Testis (tissue), 3 donors: ENCODE measurements around the gene PPP1R3E. TPM values are rescaled to one million over a fixed set of nuclear protein-coding genes. Genes with fewer than 3 reads are reported as not detected.

Experiments
- DNase-seq: peaks from one replicate; pipeline ENCODE4 v3.0.0-alpha.2; 2019
- H3K27ac ChIP-seq, 2 donors: fragments of 200-600 bp; sonication (generic); one replicate each; pipeline ENCODE4 v1.5.1; 2019
- H3K27me3 ChIP-seq: fragments of 200-600 bp; sonication (generic); one replicate; pipeline ENCODE4 v1.5.1; 2019
- H3K36me3 ChIP-seq: fragments of 200-600 bp; sonication (generic); one replicate; pipeline ENCODE4 v1.5.1; 2017; ENCODE audit warnings: low read depth; ENCODE audit errors: missing control alignments
- H3K4me1 ChIP-seq: fragments of 200-600 bp; sonication (generic); one replicate; pipeline ENCODE4 v1.5.1; 2019
- H3K4me3 ChIP-seq, 2 donors: fragments of 200-600 bp; sonication (generic); one replicate each; pipeline ENCODE4 v1.5.1; 2017 to 2019
- H3K9me3 ChIP-seq: fragments of 200-600 bp; sonication (generic); one replicate; pipeline ENCODE4 v1.5.1; 2017
- POLR2A ChIP-seq: fragments of 450-650 bp; IDR thresholded peaks from one replicate; pipeline ENCODE4 v1.6.1; 2017; ENCODE audit warnings: antibody characterized with exemption, mild to moderate bottlenecking, moderate library complexity
- WGBS, 2 donors: methylation state at CpG; one replicate each; pipeline ENCODE4 v1.1.5; 2018; 5-methylcytosine and 5-hydroxymethylcytosine counted together
- intact Hi-C: fragments of 100-400 bp; cut with DNase I; formaldehyde crosslinking; loops from one replicate; pipeline ENCODE4 v1.15.1; 2023; ENCODE audit warnings: low total_unique reads
- polyA plus RNA-seq: library from polyadenylated mRNA; stranded (reverse); fragments of 350-450 nt; fragmentation: Illumina TruSeq; extraction: RNeasy Lipid Tissue Mini Kit (QIAGEN cat#74804); gene quantifications from one replicate; pipeline ENCODE4 v1.2.3, GENCODE V29; 2014; ENCODE audit warnings: low read depth, low replicate concordance; ENCODE audit not compliant: insufficient read depth
- small RNA-seq, 2 donors: library from RNA; depleted of rRNA; stranded (forward); fragments of <200 nt; gene quantifications; one replicate each; pipeline ENCODE3, GENCODE V24; 2016
- total RNA-seq, 2 donors: library from RNA; depleted of rRNA; stranded (reverse); fragments of >200 nt; gene quantifications; one replicate each; pipeline ENCODE4 v1.2.3, GENCODE V29; 2016
- TF ChIP-seq, protein P1 (sequence below), 3 experiments: fragments of 450-650 bp in 2 of 3; fragments of 200-600 bp in 1 of 3; sonication (generic) in 1 of 3; IDR thresholded peaks; one replicate each; pipeline ENCODE4 v1.5.1; 2016 to 2019; ENCODE audit warnings: antibody characterized with exemption in 3 of 3, mild to moderate bottlenecking in 2 of 3, moderate library complexity in 1 of 3

Gene PPP1R3E
- total and polyA plus RNA-seq, 3 donors from 2014 or later = 30.4 to 43.5 (median 39.2) TPM

DNA sequence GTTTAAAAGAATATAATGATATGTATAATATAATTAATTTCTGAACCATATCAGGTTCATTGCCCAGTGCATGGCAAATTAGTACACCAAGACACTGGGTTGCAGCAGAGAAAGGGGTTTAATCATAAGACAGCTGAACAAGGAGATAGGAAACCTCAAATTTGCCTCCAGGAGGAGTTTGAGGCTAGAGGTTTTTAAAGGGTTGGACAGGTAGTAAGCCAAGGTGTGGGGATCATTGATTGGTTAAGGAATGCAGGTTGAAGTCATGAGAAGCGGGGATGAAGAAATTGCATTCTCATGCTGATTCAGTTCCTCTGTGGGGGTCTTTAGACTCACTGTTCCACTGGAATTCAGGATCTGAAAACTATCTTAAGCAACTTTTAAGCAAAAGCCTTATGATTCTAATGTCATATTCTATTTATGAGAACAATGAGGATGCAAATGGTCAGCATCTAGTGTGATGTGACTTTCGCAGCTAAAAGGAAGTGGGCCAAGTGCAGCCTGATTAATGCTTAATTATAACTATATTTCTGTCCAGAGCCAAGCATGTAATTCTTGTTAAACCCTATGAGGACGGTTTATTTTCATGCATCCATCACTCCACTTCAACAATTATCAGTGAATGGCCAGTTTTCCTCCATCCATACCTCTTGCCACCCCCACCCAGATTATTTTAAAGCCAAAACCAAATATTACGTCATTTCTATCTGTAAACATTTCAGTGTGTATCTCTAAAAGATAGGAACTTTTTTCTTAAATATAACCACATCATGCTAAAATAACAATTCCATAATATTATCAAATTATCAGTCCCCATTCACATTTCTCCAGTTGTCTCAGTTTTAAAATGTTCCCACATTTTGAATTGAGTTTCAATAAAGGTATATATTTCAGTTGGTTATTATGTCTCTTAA is 50.0 kb downstream of the PPP1R3E start:
- WGBS, 2 donors = 80 to 82% methylated on average over 4 of the region's 4 CpGs
- H3K27ac ChIP-seq = no peak overlapping the region
- intact Hi-C loops = no loop called here
- DNase-seq = no peak
- H3K36me3 ChIP-seq = no peaks in the 10 kb centered on the region
- H3K4me1 ChIP-seq = no peaks in the 10 kb centered on the region
- TF ChIP-seq, protein P1, sequence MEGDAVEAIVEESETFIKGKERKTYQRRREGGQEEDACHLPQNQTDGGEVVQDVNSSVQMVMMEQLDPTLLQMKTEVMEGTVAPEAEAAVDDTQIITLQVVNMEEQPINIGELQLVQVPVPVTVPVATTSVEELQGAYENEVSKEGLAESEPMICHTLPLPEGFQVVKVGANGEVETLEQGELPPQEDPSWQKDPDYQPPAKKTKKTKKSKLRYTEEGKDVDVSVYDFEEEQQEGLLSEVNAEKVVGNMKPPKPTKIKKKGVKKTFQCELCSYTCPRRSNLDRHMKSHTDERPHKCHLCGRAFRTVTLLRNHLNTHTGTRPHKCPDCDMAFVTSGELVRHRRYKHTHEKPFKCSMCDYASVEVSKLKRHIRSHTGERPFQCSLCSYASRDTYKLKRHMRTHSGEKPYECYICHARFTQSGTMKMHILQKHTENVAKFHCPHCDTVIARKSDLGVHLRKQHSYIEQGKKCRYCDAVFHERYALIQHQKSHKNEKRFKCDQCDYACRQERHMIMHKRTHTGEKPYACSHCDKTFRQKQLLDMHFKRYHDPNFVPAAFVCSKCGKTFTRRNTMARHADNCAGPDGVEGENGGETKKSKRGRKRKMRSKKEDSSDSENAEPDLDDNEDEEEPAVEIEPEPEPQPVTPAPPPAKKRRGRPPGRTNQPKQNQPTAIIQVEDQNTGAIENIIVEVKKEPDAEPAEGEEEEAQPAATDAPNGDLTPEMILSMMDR (IDR thresholded peaks at IDR 0.05) = no peak
- no peak for TF ChIP-seq POLR2A
- H3K4me3 ChIP-seq = no peak overlapping the region
- no peaks in the 10 kb centered on the region for H3K9me3 ChIP-seq
- no peaks in the 10 kb centered on the region for H3K27me3 ChIP-seq

DNA sequence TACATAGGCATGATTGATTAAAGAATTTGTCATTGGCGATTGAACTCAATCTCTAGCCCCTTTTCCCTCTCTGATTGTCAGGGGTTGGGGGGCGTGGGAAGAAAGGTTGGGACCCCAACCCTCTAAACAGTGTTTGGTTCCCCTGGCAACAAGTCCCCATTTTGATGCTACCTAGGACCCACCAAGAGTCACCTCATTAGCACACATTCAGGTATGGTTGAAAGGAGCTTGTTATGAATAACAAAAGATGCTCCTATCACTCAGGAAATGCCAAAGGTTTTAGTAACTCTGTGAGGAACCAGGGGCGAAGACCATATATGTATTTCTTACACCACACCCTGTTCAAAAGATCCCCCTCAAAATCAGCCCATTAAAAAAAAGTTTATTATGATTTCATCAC is 50.7 kb downstream of the PPP1R3E start:
- 57 to 77% methylated on average over 2 to 3 of the region's 3 CpGs for WGBS, 2 donors
- Histone ChIP-seq H3K4me3 (no peak overlapping the region), H3K9me3 (no peaks in the 10 kb centered on the region), H3K27me3 (no peaks in the 10 kb centered on the region), H3K27ac (no peak overlapping the region), H3K4me1 (no peaks in the 10 kb centered on the region), H3K36me3 (no peaks in the 10 kb centered on the region)
- intact Hi-C loops = no loop called here
- DNase-seq = no peak
- TF ChIP-seq, protein P1 (IDR thresholded peaks at IDR 0.05) = no peak
- no peak for TF ChIP-seq POLR2A

DNA sequence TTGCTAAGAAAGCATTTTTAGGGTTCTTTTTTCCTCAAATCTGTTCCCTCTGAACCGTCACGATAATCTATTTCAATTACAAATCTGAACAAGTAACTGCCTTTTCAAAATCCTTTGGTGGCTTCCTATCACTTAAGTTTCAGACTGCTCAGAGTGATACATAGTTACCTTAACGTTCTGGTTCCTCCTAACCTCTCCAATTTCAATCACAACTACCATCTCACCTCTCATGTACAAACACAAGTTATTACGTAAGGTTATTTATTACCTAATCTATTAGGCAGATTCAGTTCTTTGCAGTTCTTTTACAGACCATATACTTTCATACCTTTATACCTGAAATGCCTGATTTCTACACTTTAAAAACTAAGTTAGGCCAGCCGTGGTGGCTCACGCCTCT is 52.8 kb downstream of the PPP1R3E start:
- 65 to 70% methylated on average over 6 of the region's 6 CpGs for WGBS, 2 donors
- no peak for DNase-seq
- Histone ChIP-seq H3K27me3 (no peaks in the 10 kb centered on the region), H3K9me3 (no peaks in the 10 kb centered on the region), H3K27ac (no peak overlapping the region), H3K4me3 (no peak overlapping the region), H3K36me3 (no peaks in the 10 kb centered on the region), H3K4me1 (no peaks in the 10 kb centered on the region)
- TF ChIP-seq POLR2A = no peak
- TF ChIP-seq, protein P1 (IDR thresholded peaks at IDR 0.05) = no peak
- intact Hi-C loops = no loop called here

DNA sequence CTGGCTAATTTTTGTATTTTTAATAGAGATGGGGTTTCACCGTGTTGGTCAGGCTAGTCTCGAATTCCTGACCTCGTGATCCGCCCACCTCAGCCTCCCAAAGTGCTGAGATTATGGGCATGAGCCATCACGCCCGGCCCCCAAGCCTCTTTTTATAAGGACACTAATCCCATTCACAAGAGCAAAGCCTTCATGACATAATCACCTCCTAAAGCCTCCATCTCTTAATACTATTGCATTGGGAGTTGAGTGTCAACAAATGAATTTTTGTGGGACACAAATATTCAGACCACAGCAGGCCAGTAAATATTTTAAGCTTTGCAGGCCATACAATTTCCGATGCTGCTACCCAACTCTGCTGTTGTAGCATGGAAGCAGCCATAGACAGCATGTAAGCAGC is 54.1 kb downstream of the PPP1R3E start:
- WGBS, 2 donors = 91 to 95% methylated on average over 7 of the region's 7 CpGs
- Histone ChIP-seq H3K27ac (no peak overlapping the region), H3K4me3 (no peak overlapping the region), H3K9me3 (no peaks in the 10 kb centered on the region), H3K4me1 (no peaks in the 10 kb centered on the region), H3K36me3 (no peaks in the 10 kb centered on the region), H3K27me3 (no peaks in the 10 kb centered on the region)
- DNase-seq = no peak
- intact Hi-C loops = no loop called here
- TF ChIP-seq POLR2A = no peak
- TF ChIP-seq, protein P1 (IDR thresholded peaks at IDR 0.05) = no peak

Small RNA genes lying within 50 kb of the gene (small RNA-seq; reads per million reads assigned to genes)
- gene RNU6-1046P = 0 reads per million in 2 donors

Other genes starting within 250 kb of the PPP1R3E start
- 10 to 100 TPM; 10.2 TPM for gene CDH24, start 245.3 kb downstream of the PPP1R3E start, total RNA-seq
- gene CDH24, start 245.3 kb downstream of the PPP1R3E start, polyA plus RNA-seq = 3.9 TPM
- 100 to 1,000 TPM; 209 to 216 TPM for gene ACIN1, start 207.7 kb downstream of the PPP1R3E start, total RNA-seq
- 151 TPM for gene ACIN1, start 207.7 kb downstream of the PPP1R3E start, polyA plus RNA-seq
- 10 to 100 TPM; 17.7 to 26.9 TPM for gene C14orf119, start 207.4 kb downstream of the PPP1R3E start, total RNA-seq
- 60.8 TPM for gene C14orf119, start 207.4 kb downstream of the PPP1R3E start, polyA plus RNA-seq
- gene CIROP, start 197.9 kb downstream of the PPP1R3E start, total RNA-seq = not detected
- gene CIROP, start 197.9 kb downstream of the PPP1R3E start, polyA plus RNA-seq = not detected
- under 1 TPM; 0.19 to 0.24 TPM for gene CEBPE, start 183.6 kb downstream of the PPP1R3E start, total RNA-seq
- not detected for gene CEBPE, start 183.6 kb downstream of the PPP1R3E start, polyA plus RNA-seq
- 10 to 100 TPM; 78.2 to 94.2 TPM for gene SLC7A8, start 119.2 kb downstream of the PPP1R3E start, total RNA-seq
- gene SLC7A8, start 119.2 kb downstream of the PPP1R3E start, polyA plus RNA-seq = 73.5 TPM
- 10 to 100 TPM in 1 of 2 donors, 1 to 10 TPM in 1; 5.4 to 23.2 TPM for gene RNF212B, start 64.9 kb downstream of the PPP1R3E start, total RNA-seq
- 18.3 TPM for gene RNF212B, start 64.9 kb downstream of the PPP1R3E start, polyA plus RNA-seq
- 10 to 100 TPM; 31.7 to 37.7 TPM for gene HOMEZ, start 16.7 kb downstream of the PPP1R3E start, total RNA-seq
- gene HOMEZ, start 16.7 kb downstream of the PPP1R3E start, polyA plus RNA-seq = 71.6 TPM
- gene BCL2L2, start 4.0 kb upstream of the PPP1R3E start, total RNA-seq = 10 to 100 TPM; 78.0 to 85.1 TPM
- 46.8 TPM for gene BCL2L2, start 4.0 kb upstream of the PPP1R3E start, polyA plus RNA-seq
- 100 to 1,000 TPM; 194 TPM for gene PABPN1, start 18.6 kb upstream of the PPP1R3E start, total RNA-seq
- gene PABPN1, start 18.6 kb upstream of the PPP1R3E start, polyA plus RNA-seq = 222 TPM
- 10 to 100 TPM; 56.6 to 93.8 TPM for gene SLC22A17, start 50.0 kb upstream of the PPP1R3E start, total RNA-seq
- 37.3 TPM for gene SLC22A17, start 50.0 kb upstream of the PPP1R3E start, polyA plus RNA-seq
- 10 to 100 TPM in 1 of 2 donors, 1 to 10 TPM in 1; 7.6 to 10.3 TPM for gene EFS, start 62.3 kb upstream of the PPP1R3E start, total RNA-seq
- gene EFS, start 62.3 kb upstream of the PPP1R3E start, polyA plus RNA-seq = 10.5 TPM
- gene IL25, start 70.0 kb upstream of the PPP1R3E start, total RNA-seq = under 1 TPM; 0.39 to 0.68 TPM
- gene IL25, start 70.0 kb upstream of the PPP1R3E start, polyA plus RNA-seq = 0.83 TPM
- gene CMTM5, start 74.2 kb upstream of the PPP1R3E start, total RNA-seq = under 1 TPM; 0.55 to 0.81 TPM
- gene CMTM5, start 74.2 kb upstream of the PPP1R3E start, polyA plus RNA-seq = 0.84 TPM
- gene MYH6, start 105.4 kb upstream of the PPP1R3E start, total RNA-seq = under 1 TPM; 0.12 to 0.39 TPM
- 0.44 TPM for gene MYH6, start 105.4 kb upstream of the PPP1R3E start, polyA plus RNA-seq
- gene MYH7, start 132.8 kb upstream of the PPP1R3E start, total RNA-seq = 1 to 10 TPM in 1 of 2 donors, under 1 TPM in 1; 0.87 to 1.3 TPM
- 51.3 TPM for gene MYH7, start 132.8 kb upstream of the PPP1R3E start, polyA plus RNA-seq
- gene NGDN, start 166.8 kb upstream of the PPP1R3E start, total RNA-seq = 10 to 100 TPM; 47.5 to 48.7 TPM
- gene NGDN, start 166.8 kb upstream of the PPP1R3E start, polyA plus RNA-seq = 57.9 TPM
- 10 to 100 TPM in 1 of 2 donors, 1 to 10 TPM in 1; 9.2 to 21.2 TPM for gene ZFHX2, start 248.9 kb upstream of the PPP1R3E start, total RNA-seq
- 34.3 TPM for gene ZFHX2, start 248.9 kb upstream of the PPP1R3E start, polyA plus RNA-seq